GM18858 (cell line): ENCODE data around the gene FSCN2.

Experiments
- ATAC-seq: cut with Tn5 transposase; IDR thresholded peaks from one replicate; pipeline ENCODE4 v1.9.1; 2021; ENCODE audit not compliant: unreplicated experiment

FSCN2 gene

DNA sequence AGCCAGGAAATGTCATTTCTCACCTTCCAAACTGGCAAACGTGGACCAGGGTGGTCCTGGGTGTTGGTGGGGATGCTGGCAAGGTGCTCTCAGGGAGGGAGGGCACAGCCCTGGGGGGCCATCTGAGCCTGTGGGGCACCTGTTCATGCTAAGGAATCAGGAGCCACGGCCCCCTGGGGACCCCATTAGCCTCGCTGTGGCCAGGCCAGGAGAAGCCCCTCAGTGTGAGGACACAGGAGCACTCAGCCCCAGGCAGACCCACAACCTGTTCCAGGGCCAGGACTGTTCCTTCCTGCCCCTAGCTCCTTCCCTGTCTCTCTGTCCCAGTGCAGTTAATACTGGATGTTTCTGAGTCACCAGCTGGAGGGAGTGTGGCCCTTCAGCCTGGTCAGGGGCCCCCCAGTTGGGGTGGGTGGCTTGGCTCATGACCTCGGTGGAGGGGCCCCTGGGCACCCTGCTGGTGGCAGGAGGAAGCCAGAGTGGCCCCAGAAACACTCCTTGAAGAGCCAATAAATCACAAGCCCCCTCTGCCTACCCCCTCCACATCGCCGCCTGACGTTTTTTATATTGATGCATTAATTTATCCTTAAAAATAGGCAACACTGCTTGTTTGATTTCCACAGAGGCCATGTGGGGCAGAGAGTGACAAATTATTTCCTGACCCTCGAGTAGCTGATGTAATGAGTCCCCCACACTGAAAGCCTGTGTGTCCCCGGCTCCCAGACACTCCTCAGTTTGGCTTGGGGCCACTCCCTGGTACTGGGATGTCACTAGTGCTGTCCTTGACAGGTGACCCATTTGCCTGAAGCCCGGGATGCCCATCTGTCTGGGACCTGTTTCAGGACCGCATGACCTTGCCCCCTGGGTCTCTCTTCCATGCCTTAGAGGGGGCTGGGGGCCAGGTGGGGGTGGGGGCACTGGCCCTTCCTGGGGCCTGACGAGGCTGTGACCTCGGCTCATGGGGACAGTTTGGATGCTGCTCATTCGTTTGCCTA is 37.9 kb upstream of the FSCN2 start:
- ATAC-seq, result no peak

DNA sequence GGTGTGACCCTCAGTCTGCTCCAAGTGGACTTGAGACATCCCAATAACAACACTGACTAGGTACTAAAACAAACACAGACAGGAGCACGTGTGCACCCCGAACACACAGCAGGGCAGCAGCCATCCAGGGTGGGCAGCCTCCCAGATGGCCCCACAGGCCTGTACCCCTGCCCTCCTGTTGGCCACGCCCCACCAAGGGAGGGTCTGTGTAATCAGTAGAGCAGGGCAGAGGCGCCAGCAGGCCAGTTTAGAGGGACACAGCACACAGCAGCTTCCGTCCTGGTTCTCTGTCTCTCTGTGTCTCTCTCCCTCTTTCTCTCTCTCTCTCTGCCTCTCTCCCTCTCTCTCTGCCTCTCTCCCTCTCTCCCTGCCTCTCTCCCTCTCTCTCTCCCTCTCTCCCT is 37.0 kb upstream of the FSCN2 start:
- ATAC-seq, result no peak

DNA sequence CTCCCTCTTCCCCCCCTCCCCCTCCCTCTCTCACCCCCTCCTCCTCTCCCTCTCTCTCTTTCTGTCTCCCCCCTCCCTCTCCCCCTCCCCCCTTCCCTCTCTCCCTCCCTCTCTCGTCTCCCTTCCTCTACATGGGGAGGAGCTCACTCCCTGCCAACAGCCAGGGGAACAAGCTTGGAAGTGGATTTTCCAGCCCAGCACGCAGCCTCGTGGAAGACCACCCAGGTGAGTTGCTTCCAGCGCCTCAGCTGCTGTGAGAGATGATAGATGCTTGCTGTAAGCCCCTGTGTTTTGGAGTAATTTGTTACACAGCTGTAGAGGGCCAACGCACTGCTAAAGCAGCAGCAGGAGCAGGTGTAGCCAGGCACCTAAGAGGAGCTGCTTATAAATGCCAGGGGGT is 36.4 kb upstream of the FSCN2 start:
- no peak for ATAC-seq

DNA sequence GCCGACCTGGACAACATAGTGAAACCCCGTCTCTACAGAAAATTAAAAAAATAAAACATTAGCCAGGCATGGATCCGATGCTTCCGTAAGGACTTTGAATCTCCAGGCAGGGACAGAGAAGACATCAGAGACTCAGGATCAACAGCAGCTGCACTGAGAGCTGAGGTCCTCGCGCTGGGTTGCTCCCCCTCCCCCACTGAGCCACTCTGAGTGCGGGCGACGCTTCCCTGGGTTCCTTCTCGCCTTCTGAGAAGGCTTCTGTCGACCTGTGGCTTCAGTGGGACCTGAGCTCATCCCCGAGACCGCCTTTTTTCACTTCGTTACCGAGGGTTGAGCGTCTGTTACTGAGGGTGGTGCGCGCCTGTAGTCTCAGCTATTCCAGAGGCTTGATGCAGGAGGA is 36.0 kb upstream of the FSCN2 start:
- ATAC-seq, result no peak

DNA sequence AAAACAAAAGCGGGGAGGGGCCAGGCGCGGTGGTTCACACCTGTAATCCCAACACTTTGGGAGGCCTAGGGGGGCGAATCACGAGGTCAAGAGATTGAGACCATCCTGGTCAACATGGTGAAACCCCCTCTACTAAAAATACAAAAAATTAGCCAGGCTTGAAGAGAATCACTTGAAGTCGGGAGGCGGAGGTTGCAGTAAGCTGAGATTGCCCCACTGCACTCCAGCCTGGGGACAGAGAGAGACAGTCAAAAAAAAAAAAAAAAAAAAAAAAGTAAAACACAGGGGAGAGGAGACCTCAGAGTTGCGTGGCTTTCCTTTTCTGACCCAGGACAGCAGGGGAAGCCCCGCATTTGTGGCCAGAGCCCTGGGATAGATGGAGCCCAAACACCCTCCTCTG is 35.5 kb upstream of the FSCN2 start:
- no peak for ATAC-seq

DNA sequence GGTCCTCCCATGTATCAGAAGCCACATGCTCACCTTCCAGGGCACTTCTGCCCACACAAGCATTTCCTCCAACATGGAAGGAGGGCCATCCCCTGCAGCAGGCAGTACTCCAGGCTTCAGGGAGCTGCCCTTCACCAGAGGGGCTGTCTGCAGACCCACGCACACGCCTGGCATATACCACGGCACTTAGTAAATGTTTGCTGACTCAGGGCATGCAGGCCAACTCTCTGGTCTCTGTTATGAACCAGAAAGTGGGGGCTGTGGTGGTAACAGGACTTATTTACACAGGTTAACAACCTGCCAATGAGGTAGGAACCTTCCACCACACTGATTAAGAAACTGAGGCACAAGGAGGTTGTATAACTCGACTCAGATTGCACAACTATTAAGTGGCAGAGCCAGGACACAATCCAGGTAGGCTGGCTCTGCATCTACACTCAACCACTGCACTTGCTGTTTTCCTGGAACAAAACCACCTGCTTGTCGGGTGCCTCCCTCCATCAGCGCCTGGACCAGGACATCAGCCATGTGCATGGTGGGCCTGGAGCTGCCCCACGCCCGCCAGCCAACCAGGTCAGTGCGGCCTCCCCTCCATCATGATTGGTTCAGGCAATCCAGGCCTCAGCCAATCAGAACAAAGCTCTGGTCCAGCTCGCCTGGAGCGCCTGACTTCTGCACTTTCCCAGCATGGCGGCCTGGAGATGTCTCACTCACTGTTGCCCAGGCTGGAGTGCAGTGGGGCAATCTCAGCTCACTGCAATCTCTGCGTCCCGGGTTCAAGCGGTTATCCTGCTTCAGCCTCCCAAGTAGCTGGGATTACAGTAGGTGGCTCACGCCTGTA is 34.8 kb upstream of the FSCN2 start:
- no peak for ATAC-seq

DNA sequence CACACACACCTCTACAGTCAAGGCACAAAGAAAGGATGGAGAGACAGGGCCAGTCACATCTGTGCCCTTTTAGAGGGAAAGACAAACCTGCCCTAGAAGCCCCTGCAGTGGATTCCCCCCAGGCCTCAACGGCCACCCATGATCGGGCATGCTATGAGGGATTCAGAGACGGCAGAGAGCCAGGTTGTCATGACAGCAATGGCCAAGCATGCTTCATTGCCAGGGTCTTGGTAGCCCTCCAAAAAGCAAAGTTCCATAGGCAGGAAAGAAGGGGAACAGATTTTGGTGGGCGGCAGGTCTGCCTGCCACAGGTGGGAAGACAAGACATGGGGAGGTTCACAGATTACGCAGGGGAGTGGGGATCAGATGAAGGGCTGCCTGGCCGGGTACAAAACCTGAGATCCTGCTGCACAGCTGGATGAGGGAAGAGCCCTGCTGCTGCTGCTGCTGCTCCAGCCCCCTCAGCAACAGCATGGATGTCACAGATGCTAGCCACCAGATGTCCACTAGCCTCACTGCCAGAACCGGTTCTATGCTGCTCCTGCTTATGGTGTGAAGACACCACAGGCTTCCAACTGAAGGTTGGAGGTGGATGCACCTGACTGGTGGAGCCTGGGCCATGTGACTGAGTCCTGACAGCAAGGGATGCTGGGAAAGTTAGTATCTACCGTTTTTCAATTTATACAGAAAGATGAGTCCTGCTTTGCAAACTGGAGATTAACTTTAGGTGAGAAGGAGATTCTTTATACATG is 33.4 kb upstream of the FSCN2 start:
- no peak for ATAC-seq

DNA sequence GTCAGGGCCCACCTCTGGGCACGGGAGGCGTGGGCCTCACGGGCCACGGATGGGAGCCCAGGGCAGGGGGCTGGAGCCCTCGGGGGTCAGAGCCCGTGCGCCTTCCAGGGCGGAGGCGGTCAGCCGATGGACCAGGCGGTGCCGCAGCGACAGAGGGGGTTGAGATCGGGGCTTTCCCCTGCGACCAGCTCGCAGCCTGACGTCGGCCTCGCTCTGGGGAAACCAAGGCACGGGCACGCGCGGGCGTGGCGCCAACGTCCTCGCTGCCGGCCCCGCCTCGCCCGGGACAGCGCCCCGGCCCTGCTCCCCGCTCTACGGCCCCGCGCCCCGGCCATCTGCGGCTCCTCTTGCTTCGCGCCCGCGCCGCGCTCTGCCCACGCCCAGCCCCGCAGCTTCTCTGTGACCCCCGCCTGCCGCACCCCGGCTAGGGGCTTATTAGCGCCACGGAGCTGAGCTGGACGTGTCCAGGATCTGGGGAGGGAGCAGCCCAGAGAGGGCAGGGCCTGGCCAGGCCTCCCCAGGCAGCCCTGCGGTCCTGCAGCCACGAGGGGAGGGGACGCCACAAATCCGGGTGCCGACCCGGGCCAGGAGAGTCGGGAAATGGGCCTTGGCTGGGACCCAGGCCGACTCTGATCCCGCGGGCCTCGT is 29.1 kb upstream of the FSCN2 start:
- no peak for ATAC-seq

DNA sequence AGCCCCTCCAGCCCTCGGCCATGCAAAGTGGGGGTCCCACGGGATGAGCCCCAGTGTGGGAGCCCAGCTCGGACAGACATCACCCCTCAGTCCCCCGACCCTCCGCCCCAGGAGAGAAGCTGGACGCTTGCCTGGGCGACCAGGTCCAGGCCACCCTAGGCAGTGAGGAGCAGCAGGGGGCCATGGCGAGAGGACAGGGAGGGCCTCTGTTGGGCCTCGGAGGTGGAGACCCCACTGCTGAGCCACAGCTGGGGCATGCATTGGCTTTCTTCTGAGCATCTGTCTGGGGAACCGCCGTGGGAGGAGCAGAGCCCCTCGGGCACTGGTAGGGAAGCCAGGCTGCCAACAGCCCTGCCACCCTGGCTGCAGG is 28.6 kb upstream of the FSCN2 start:
- ATAC-seq, result no peak

DNA sequence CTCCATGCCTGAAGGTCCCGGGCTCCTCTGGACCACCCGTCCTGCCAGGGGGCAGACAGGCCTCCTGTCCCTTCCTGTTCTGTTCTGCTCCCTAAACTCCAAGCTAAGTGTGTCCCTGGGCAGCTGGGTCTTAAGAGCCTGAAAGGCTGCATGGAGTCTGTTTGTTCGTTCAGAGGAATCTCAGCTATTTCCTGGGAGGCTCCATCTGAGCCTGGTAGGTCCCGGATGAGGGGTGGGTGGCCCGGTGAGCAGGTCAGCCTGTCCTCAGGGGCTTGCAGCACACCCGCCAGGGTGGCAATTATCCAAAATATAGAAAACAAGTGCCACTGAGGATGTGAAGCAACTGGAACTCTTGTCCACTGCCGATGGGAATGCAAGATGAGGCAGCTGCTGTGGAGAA is 28.1 kb upstream of the FSCN2 start:
- ATAC-seq, result no peak

DNA sequence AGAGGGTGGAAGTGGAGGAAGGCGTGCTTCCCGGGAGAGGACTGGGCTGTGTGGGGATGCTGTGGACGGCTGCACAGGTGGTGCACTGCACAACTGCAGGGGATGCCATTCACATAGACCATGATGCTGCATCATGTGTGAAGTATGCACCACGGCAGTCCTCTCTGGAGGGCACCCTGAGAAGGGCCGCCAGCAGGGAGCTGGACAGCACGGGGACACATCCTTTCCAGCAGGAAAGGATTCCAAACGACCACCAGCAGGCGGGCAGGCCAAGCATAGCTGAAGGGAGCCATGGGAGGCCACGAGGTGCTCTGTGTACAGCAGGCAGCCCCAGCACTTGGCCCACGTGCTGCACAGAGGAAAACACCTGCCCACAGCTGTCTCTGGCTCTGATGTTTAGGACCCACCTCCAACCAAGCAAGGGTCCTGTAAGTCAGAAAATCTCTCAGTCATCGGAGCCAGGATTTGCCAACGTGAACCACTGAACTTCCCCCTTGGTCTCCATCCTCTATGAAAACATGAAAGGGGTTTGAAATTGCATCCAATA is 25.6 kb upstream of the FSCN2 start:
- ATAC-seq, result no peak

DNA sequence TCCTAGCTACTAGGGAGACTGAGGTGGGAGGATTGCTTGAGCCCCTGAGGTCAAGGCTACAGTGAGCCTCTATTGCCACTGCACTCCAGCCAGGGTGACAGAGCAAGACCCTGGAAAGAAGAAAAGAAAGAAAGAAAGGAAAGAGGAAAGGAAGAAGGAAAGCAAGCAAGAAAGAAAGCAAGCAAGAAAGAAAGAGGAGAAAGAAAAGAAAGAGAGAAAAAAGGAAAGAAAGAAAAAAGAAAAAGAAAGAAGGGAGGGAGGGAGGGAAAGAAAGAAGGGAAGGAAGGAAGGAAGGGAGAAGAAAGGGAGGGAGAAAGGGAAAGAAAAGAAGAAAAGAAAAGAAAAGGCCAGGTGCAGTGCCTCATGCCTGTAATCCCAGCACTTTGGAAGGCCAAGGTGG is 24.6 kb upstream of the FSCN2 start:
- no peak for ATAC-seq

DNA sequence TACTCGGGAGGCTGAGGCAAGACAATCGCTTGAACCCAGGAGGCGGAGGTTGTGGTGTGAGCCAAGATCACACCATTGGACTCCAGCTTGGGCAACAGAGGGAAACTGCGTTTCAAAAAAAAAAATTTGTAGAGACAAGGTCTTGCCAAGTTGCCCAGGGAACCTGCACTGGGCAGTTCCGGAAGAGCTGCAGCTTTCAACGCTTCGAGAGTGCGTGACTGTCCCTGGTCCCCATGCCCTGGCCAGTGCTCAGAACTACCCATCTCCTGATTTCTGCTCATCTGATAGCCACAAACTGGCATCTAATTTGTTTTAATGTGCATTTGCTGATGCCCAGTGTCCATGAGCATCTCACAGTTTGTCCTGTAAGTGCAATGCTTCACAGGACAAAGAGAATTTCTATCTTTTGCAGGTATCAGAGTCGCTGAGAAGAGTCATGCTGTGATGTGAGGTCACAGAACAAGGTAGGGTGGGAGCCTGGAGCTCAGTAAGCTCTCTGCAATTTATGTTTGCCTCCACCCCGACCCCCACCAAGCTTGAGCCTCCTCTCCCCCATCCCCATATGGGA is 19.5 kb upstream of the FSCN2 start:
- ATAC-seq, result no peak

DNA sequence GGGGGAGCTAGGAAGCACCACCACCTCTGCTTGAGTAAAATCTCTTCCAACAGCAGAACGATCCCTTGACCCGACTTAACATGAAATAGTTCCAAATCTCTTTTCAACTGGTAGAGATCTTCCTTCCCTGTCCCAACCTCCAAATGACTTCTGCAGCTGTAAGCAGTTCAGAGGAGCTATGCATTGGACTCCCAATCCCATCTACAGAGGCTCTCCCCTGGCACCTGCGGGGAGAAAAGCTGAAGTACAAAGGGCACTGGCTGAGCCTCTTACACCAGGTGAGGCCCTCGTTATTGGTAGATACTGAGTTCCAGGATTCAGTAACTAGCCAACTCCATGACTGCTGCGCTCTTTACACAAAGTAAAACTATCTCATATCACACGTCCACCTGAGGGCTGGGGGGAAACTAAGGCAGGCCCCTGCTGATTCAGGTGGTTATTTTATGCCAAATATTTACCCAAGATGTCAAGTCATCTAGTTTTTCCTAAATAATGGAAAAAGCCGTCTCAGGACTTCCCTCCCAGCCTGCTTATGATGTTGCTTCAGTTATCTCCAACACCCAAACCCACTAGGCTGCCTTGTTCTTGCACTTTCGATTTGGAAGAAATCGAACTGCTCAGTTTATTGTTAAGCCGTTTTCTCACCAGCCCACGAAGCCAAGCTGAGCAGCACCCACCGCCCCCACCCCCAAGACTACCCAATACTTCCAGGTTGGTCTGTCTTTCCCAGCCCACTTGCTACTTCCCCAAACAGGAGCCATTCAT is 18.8 kb upstream of the FSCN2 start:
- ATAC-seq, result no peak

DNA sequence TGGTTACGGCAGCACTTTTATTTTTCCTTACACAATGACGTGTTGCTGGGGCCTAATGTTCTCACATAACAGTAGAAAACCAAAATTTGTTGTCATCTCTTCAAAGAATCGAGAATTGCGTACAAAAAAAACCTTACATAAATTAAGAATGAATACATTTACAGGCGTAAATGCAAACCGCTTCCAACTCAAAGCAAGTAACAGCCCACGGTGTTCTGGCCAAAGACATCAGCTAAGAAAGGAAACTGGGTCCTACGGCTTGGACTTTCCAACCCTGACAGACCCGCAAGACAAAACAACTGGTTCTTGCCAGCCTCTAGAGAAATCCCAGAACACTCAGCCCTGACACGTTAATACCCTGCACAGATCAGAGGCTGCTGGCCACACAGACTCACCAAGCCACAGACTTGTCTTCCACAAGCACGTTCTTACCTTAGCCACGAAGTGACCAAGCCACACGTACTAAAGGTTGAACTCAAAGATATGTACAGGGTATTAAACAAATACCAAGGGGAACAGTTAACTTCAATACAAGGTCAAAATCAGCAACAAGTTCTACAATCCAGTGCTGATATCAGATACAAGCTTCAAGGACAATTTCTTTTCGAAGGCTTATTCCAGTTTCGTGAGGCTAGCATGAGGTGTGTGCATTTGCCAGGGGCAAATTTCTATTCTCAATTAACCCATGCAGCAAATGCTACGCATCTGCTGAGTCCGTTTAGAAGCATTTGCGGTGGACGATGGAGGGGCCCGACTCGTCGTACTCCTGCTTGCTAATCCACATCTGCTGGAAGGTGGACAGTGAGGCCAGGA is 18.0 kb upstream of the FSCN2 start:
- ATAC-seq, result no peak

DNA sequence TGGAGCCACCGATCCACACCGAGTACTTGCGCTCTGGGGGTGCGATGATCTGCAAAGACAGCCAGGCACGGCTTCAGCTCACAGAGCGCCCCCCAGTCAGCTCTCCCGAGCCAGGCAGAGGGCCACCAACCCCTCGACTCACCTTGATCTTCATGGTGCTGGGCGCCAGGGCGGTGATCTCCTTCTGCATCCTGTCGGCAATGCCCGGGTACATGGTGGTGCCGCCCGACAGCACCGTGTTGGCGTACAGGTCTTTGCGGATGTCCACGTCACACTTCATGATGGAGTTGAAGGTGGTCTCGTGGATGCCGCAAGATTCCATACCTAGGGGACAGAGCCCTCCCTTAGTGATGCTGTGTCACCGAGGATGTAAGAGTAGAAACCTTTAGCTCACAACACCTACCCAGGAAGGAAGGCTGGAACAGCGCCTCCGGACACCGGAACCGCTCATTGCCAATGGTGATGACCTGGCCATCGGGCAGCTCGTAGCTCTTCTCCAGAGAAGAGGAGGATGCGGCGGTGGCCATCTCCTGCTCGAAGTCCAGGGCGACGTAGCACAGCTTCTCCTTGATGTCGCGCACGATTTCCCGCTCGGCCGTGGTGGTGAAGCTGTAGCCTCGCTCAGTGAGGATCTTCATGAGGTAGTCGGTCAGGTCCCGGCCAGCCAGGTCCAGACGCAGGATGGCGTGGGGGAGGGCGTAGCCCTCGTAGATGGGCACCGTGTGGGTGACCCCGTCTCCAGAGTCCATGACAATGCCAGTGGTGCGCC is 17.2 kb upstream of the FSCN2 start:
- no peak for ATAC-seq

DNA sequence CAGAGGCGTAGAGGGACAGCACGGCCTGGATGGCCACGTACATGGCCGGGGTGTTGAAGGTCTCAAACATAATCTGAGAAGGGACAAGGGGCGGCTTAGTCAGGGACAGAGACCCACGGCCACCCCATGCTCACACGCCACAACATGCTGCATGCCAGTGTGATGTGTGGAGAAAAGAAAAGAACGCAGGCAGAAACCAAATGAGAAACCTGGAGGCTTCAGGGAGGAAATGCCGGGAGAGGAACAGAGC is 16.7 kb upstream of the FSCN2 start:
- ATAC-seq, result no peak
